Duodenal mucosa (tissue), 2 donors: Measurements from ENCODE around the gene GPR153.

ENCODE experiments used
- H3K27ac ChIP-seq: one replicate; pipeline ENCODE4 v1.7.0; 2013; ENCODE audit warnings: low read depth, low read length
- H3K27me3 ChIP-seq, 2 donors: one replicate each; pipeline ENCODE4 v1.7.0; 2013; ENCODE audit warnings: low read length in 2 of 2, control low read depth in 1 of 2; ENCODE audit not compliant: insufficient read depth in 2 of 2, control insufficient read depth in 1 of 2
- H3K36me3 ChIP-seq, 2 donors: one replicate each; pipeline ENCODE4 v1.7.0; 2013; ENCODE audit warnings: low read length in 2 of 2, control low read depth in 1 of 2; ENCODE audit not compliant: insufficient read depth in 2 of 2, control insufficient read depth in 1 of 2
- H3K4me1 ChIP-seq, 2 donors: one replicate each; pipeline ENCODE4 v1.7.0; 2013; ENCODE audit warnings: low read length in 2 of 2, control low read depth in 1 of 2; ENCODE audit not compliant: insufficient read depth in 2 of 2, control insufficient read depth in 1 of 2
- H3K4me3 ChIP-seq, 2 donors: one replicate each; pipeline ENCODE4 v1.7.0; 2013; ENCODE audit warnings: low read length in 2 of 2, low read depth in 1 of 2
- H3K9ac ChIP-seq, 2 donors: one replicate each; pipeline ENCODE4 v1.7.0; 2013; ENCODE audit warnings: low read length in 2 of 2, low read depth in 1 of 2
- H3K9me3 ChIP-seq, 2 donors: one replicate each; pipeline ENCODE4 v1.7.0; 2013; ENCODE audit warnings: low read length in 2 of 2, control low read depth in 1 of 2; ENCODE audit not compliant: control insufficient read depth in 1 of 2

Gene GPR153

DNA sequence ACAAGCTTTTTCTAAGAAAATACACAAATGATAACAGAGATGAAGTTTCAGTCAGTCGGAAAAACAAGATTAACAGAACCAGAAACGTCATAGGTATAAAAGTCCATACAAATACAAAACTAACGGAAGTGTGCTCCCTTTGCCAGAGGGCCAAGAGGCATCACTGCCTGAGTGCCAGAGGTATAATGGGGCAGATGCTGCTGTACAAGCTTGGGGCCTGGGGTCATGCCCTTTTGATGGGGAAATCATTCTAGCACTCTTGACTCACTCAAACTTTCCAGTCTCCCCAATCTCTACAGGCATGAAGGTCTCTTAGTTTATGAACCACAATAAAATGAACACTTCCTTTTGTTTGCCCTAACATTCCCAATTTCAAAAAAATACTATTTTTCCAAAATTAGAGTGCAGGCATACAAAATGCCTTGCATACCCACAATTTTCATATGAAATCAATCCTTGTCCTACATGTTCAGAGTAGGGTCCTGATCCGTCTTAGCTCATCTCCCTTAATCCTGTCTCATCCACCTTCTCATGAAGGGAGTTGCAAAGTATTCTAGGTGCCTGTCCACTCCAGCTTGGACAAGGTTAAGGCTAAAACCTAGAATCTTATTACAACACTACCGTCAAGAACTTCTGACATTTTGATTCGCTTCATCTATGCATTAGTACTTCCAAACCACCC is 63.0 kb downstream of the GPR153 start:
- peak overlapping the region; percentile 96 to 100 for H3K4me3 ChIP-seq

More for the DNA sequence above, 63.0 kb downstream of the GPR153 start:
- Histone ChIP-seq H3K36me3 (peaks cover 4 to 39% of the 10 kb centered on the region in 2 donors), H3K9me3 (no peaks in the 10 kb centered on the region), H3K9ac (peak overlapping the region; percentile 87 to 98), H3K27me3 (no peaks in the 10 kb centered on the region), H3K4me1 (peaks cover 16 to 23% of the 10 kb centered on the region in 2 donors), H3K27ac (no peak overlapping the region)
